Endothelial cell of umbilical vein (primary cell): ENCODE measurements around the gene ADORA2B. TPM values are rescaled to one million over a fixed set of nuclear protein-coding genes. Genes with fewer than 3 reads are reported as not detected.

Experiments
- BruUV-seq: library from RNA; stranded (reverse); fragments of 400-500 nt; replicated peaks from 2 replicates; lab custom pipeline; 2021; lab: Mats Ljungman, UMichigan
- CTCF ChIA-PET: fragments of 300-600, 350-600 bp; sonication (Branson Sonifier 250); formaldehyde crosslinking; loops from one replicate; lab custom pipeline; 2021; ENCODE audit warnings: antibody characterized with exemption, inconsistent platforms; lab: Charles Lee
- POLR2A ChIA-PET: fragments of 300-600, 350-600 bp; sonication (Branson Sonifier 250); formaldehyde crosslinking; loops from one replicate; lab custom pipeline; 2021; ENCODE audit warnings: antibody characterized with exemption, inconsistent platforms; lab: Charles Lee
- DNase-seq: peaks from one replicate; pipeline ENCODE4 v3.0.0-alpha.2; 2011; ENCODE audit warnings: low read depth, low spot score
- FAIRE-seq: peaks from 2 replicates; lab custom pipeline; 2011; peaks lifted over from hg19 to GRCh38; lab: Jason Lieb, UNC
- H2AFZ ChIP-seq: 2 replicates; pipeline ENCODE4 v1.6.0; 2012; ENCODE audit warnings: low read depth, low read length, control low read depth, inconsistent platforms
- H3K27ac ChIP-seq: 2 replicates; pipeline ENCODE4 v1.5.1; 2011; ENCODE audit warnings: low read depth, mild to moderate bottlenecking, control low read depth, low read length, moderate library complexity; ENCODE audit not compliant: insufficient read depth
- H3K27me3 ChIP-seq, 2 experiments: 2 replicates each; pipeline versions ENCODE4 v1.6.0 to v1.6.1; 2011; ENCODE audit warnings: low read length in 2 of 2, mixed read lengths in 1 of 2; ENCODE audit not compliant: control insufficient read depth in 2 of 2, insufficient read depth in 2 of 2
- H3K36me3 ChIP-seq, 2 experiments: 2 replicates in 1 of 2; 3 replicates in 1 of 2; pipeline ENCODE4 v1.5.1; 2011; ENCODE audit warnings: low read length in 2 of 2, mild to moderate bottlenecking in 1 of 2, moderate library complexity in 1 of 2; ENCODE audit not compliant: control insufficient read depth in 2 of 2, insufficient read depth in 2 of 2; ENCODE audit errors: extremely low read depth in 1 of 2
- H3K4me1 ChIP-seq: 3 replicates; pipeline ENCODE4 v1.5.1; 2011; ENCODE audit warnings: mild to moderate bottlenecking, low read length; ENCODE audit not compliant: control insufficient read depth, insufficient read depth; ENCODE audit errors: extremely low read depth
- H3K4me2 ChIP-seq: 2 replicates; pipeline ENCODE4 v1.6.1; 2011; ENCODE audit warnings: low read length, control low read depth, mixed read lengths; ENCODE audit not compliant: insufficient read depth
- H3K4me3 ChIP-seq, 3 experiments: fragments of 200-600 bp in 1 of 3; sonication (generic), shearing (Covaris generic) in 1 of 3; replicated peaks in 1 of 3; 2 replicates each; pipeline ENCODE4 v1.5.1; 2011 to 2016; ENCODE audit warnings: control low read depth in 3 of 3, low read length in 3 of 3, mild to moderate bottlenecking in 2 of 3, inconsistent platforms in 1 of 3, low read depth in 1 of 3, moderate library complexity in 1 of 3; ENCODE audit not compliant: insufficient read depth in 1 of 3
- H3K79me2 ChIP-seq: 2 replicates; pipeline ENCODE4 v1.6.0; 2012; ENCODE audit warnings: low read length, inconsistent platforms; ENCODE audit not compliant: control insufficient read depth, insufficient read depth
- H3K9ac ChIP-seq: replicated peaks from 2 replicates; pipeline ENCODE3; 2011; ENCODE audit warnings: low read length, control low read depth; ENCODE audit not compliant: insufficient read depth; ENCODE audit errors: extremely low read depth
- H3K9me1 ChIP-seq: replicated peaks from 3 replicates; pipeline ENCODE4 v1.6.0; 2011; ENCODE audit warnings: mild to moderate bottlenecking, low read length; ENCODE audit not compliant: control insufficient read depth, insufficient read depth; ENCODE audit errors: extremely low read depth
- H3K9me3 ChIP-seq: replicated peaks from 2 replicates; pipeline ENCODE4 v1.5.1; 2012; ENCODE audit warnings: low read length, inconsistent platforms; ENCODE audit not compliant: control insufficient read depth, insufficient read depth
- H4K20me1 ChIP-seq: replicated peaks from 2 replicates; pipeline ENCODE3; 2011; ENCODE audit warnings: mild to moderate bottlenecking, low read length; ENCODE audit not compliant: control insufficient read depth, insufficient read depth; ENCODE audit errors: extremely low read depth
- EZH2 ChIP-seq: IDR thresholded peaks from 2 replicates; pipeline ENCODE4 v1.6.1; 2012; ENCODE audit warnings: borderline replicate concordance, low read depth, mild to moderate bottlenecking, moderate library complexity, low read length, inconsistent platforms; ENCODE audit not compliant: severe bottlenecking
- FOS ChIP-seq: IDR thresholded peaks from 2 replicates; pipeline ENCODE4 v1.6.1; 2011; ENCODE audit warnings: mild to moderate bottlenecking, low read length, moderate library complexity, borderline replicate concordance; ENCODE audit not compliant: insufficient read depth
- JUN ChIP-seq: IDR thresholded peaks from 2 replicates; pipeline ENCODE4 v1.6.1; 2011; ENCODE audit warnings: borderline replicate concordance, low read depth; ENCODE audit not compliant: insufficient read length, insufficient read depth
- POLR2A ChIP-seq: IDR thresholded peaks from 2 replicates; pipeline ENCODE4 v1.6.1; 2012; ENCODE audit warnings: low read depth, mild to moderate bottlenecking, control low read depth, low read length
- POLR2AphosphoS5 ChIP-seq: IDR thresholded peaks from 2 replicates; pipeline ENCODE4 v1.6.1; 2012; ENCODE audit warnings: low read depth, mild to moderate bottlenecking, control low read depth, low read length, moderate library complexity; ENCODE audit not compliant: insufficient read depth
- dilution Hi-C: fragments of 300-500 bp; cut with MboI; formaldehyde crosslinking; loops from one replicate; pipeline ENCODE4 v1.15.0; 2019; ENCODE audit warnings: low sequenced_read_pairs; ENCODE audit not compliant: extremely low pct_ligation_motif_present
- intact Hi-C: fragments of 100-400 bp; cut with micrococcal nuclease; formaldehyde crosslinking; loops from one replicate; pipeline ENCODE4 v1.10.0; 2022
- polyA plus RNA-seq, 4 experiments: library from polyadenylated mRNA; depleted of rRNA in 3 of 4; stranded (reverse) in 3 of 4; unstranded in 1 of 4; fragments of >200 nt; gene quantifications; 2 replicates each; pipeline versions ENCODE4 v1.2.1 to v1.2.3, GENCODE V29; 2011 to 2012; ENCODE audit warnings: missing spikeins in 1 of 4
- total RNA-seq: library from RNA; stranded (reverse); gene quantifications from 2 replicates; pipeline ENCODE4 v1.2.3, GENCODE V29; 2021
- TF ChIP-seq, protein P1 (sequence below): IDR thresholded peaks from 2 replicates; pipeline ENCODE4 v1.6.1; 2011; ENCODE audit not compliant: insufficient read depth, insufficient read length

ADORA2B gene
- total and polyA plus RNA-seq, 2 donors (not counting 3 experiments of a cell fraction or from before 2014, with no cell fraction given), result 8.8 to 9.8 TPM

DNA sequence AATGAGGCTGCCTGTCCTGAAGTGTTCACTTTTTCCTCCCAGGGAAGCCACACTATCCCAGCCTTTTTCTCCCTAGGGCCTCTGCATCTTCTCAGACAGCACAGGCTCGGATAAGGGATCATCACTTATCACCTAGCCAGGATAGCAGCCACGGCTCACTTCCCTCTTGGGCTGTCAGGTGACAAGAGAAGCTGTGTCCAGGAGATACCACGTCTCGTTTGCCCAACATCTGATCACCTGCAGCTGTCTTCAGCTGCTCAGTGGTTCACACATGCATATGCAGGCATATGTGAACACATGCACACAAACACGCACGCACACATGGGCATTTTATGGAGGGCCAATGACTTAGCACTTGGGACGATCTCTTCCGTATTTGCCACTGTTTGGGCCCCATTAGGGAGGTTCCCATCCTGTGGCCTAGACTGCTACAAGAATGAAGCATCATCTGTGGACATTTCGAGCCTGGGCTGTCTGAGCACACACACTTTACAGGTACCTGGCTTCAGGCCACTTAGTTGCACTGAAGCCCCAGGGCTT lies 32.4 kb upstream of the ADORA2B start:
- dilution Hi-C loops, result no loop called here
- Histone ChIP-seq H3K4me1 (peaks cover 13% of the 10 kb centered on the region), H3K27ac (no peak overlapping the region), H3K4me2 (no peak overlapping the region), H3K9ac (no peak overlapping the region), H3K79me2 (no peaks in the 10 kb centered on the region), H3K9me3 (no peaks in the 10 kb centered on the region), H3K4me3 (no peak overlapping the region), H2AFZ (no peak overlapping the region), H3K36me3 (no peaks in the 10 kb centered on the region), H3K27me3 (peaks cover 0 to 12% of the 10 kb centered on the region in 2 experiments), H4K20me1 (no peaks in the 10 kb centered on the region), H3K9me1 (no peaks in the 10 kb centered on the region)
- BruUV-seq, result no TSS peak
- DNase-seq (no peak), FAIRE-seq (peak; percentile 12)
- POLR2A ChIA-PET, result no interaction called here
- CTCF ChIA-PET, result interaction anchor here (0.7 kb wide), 1 partner anchor 30 kb away, joined by 3 read pairs; no protein-coding TSS in a partner anchor
- TF ChIP-seq POLR2A, result no peak
- intact Hi-C loops, result no loop called here

- no peak overlapping the region for H2AFZ ChIP-seq
- H3K9me1 ChIP-seq, result no peaks in the 10 kb centered on the region
- ChIA-PET CTCF (no interaction called here), POLR2A (no interaction called here)
- peaks cover 13% of the 10 kb centered on the region for H3K4me1 ChIP-seq
- H3K27me3 ChIP-seq, result peaks cover 0 to 6% of the 10 kb centered on the region in 2 experiments
- H3K9me3 ChIP-seq, result no peaks in the 10 kb centered on the region
- no peak for FAIRE-seq
- peak overlapping the region; percentile 72 for H3K27ac ChIP-seq
- no peaks in the 10 kb centered on the region for H3K36me3 ChIP-seq
- no peak overlapping the region for H3K9ac ChIP-seq
- no TSS peak for BruUV-seq
- intact Hi-C loops, result loop anchor here (2.0 kb wide), 1 partner anchor 19 kb away; no protein-coding TSS in a partner anchor
- no peak for DNase-seq
- H4K20me1 ChIP-seq, result no peaks in the 10 kb centered on the region
- TF ChIP-seq, protein P1, sequence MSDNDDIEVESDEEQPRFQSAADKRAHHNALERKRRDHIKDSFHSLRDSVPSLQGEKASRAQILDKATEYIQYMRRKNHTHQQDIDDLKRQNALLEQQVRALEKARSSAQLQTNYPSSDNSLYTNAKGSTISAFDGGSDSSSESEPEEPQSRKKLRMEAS, result no peak
- TF ChIP-seq FOS (no peak), POLR2AphosphoS5 (no peak), JUN (no peak), EZH2 (no peak), POLR2A (no peak)
- H3K79me2 ChIP-seq, result no peaks in the 10 kb centered on the region
- no peak overlapping the region for H3K4me2 ChIP-seq
- dilution Hi-C loops, result no loop called here
- H3K4me3 ChIP-seq, result no peak overlapping the region
Measured at GRCh38 chr17:15913826-15914225, 31.1 kb upstream of the ADORA2B start.
